OCI-LY1 (cell line): ENCODE measurements around the gene PDZRN3.

Source experiments
- H2AFZ ChIP-seq: fragments of 200-600 bp; sonication (generic), shearing (Covaris generic); 2 replicates; pipeline ENCODE4 v1.6.0; 2014; ENCODE audit warnings: antibody characterized with exemption, mild to moderate bottlenecking, low read length
- H3F3A ChIP-seq: fragments of 200-600 bp; sonication (generic), shearing (Covaris generic); 2 replicates; pipeline ENCODE4 v1.6.0; 2014; ENCODE audit warnings: mild to moderate bottlenecking, antibody characterized with exemption, low read length, moderate library complexity; ENCODE audit not compliant: insufficient read depth
- H3K27ac ChIP-seq: fragments of 200-600 bp; sonication (generic); 2 replicates; pipeline ENCODE4 v1.5.1; 2014; ENCODE audit warnings: low read length, mixed run types, mild to moderate bottlenecking, low read depth; ENCODE audit not compliant: poor library complexity, severe bottlenecking
- H3K27me3 ChIP-seq: fragments of 200-600 bp; sonication (generic); 2 replicates; pipeline ENCODE4 v1.6.0; 2014; ENCODE audit warnings: antibody characterized with exemption, mild to moderate bottlenecking, low read length, moderate library complexity; ENCODE audit not compliant: insufficient read depth
- H3K36me3 ChIP-seq: fragments of 200-600 bp; sonication (generic); 2 replicates; pipeline ENCODE4 v1.6.1; 2014; ENCODE audit warnings: mild to moderate bottlenecking, antibody characterized with exemption, low read length, moderate library complexity, mixed read lengths; ENCODE audit not compliant: insufficient read depth
- H3K4me1 ChIP-seq: fragments of 200-600 bp; sonication (generic); 2 replicates; pipeline ENCODE4 v1.5.1; 2014; ENCODE audit warnings: mild to moderate bottlenecking, low read length, moderate library complexity; ENCODE audit not compliant: insufficient read depth, severe bottlenecking
- H3K4me2 ChIP-seq: fragments of 200-600 bp; sonication (generic), shearing (Covaris generic); 2 replicates; pipeline ENCODE4 v1.6.1; 2014; ENCODE audit warnings: low read length
- H3K4me3 ChIP-seq: fragments of 200-600 bp; sonication (generic); 2 replicates; pipeline ENCODE4 v1.5.1; 2014; ENCODE audit warnings: low read length, low read depth, mild to moderate bottlenecking, mixed read lengths; ENCODE audit not compliant: poor library complexity, severe bottlenecking
- H3K79me2 ChIP-seq: fragments of 200-600 bp; shearing (Covaris generic); 2 replicates; pipeline ENCODE4 v1.6.1; 2016; ENCODE audit warnings: mixed run types, low read length, mixed read lengths; ENCODE audit not compliant: insufficient read depth
- H3K9ac ChIP-seq: fragments of 200-600 bp; sonication (generic), shearing (Covaris generic); 2 replicates; pipeline ENCODE4 v1.6.1; 2014; ENCODE audit warnings: mild to moderate bottlenecking, low read length, mixed read lengths
- H3K9me2 ChIP-seq: fragments of 200-600 bp; sonication (generic), shearing (Covaris generic); 2 replicates; pipeline ENCODE4 v1.6.1; 2014; ENCODE audit warnings: low read depth, mild to moderate bottlenecking, low read length, mixed read lengths
- H3K9me3 ChIP-seq: fragments of 200-600 bp; shearing (Covaris generic); 2 replicates; pipeline ENCODE4 v1.6.1; 2014; ENCODE audit warnings: low read length, mixed read lengths
- H4K20me1 ChIP-seq: fragments of 200-600 bp; sonication (generic), shearing (Covaris generic); 2 replicates; pipeline ENCODE4 v1.6.0; 2016; ENCODE audit warnings: mild to moderate bottlenecking, low read length; ENCODE audit not compliant: insufficient read depth
- CTCF ChIP-seq: fragments of 200-600 bp; sonication (generic), shearing (Covaris generic); IDR thresholded peaks from 2 replicates; pipeline ENCODE4 v1.5.1; 2017; ENCODE audit warnings: mild to moderate bottlenecking, antibody characterized with exemption, low read length, moderate library complexity, mixed read lengths
- EZH2 ChIP-seq: fragments of 200-600 bp; sonication (generic), shearing (Covaris generic); IDR thresholded peaks from 2 replicates; pipeline ENCODE4 v1.8.0; 2017; ENCODE audit warnings: borderline replicate concordance, mixed run types, mild to moderate bottlenecking, antibody characterized with exemption, low read length, moderate library complexity, mixed read lengths

The PDZRN3 gene

GRCh38 chr3:73582535-73582934 is 42.2 kb downstream of the PDZRN3 start:
- Histone ChIP-seq H3K36me3 (no peaks in the 10 kb centered on the region), H3K4me3 (no peak overlapping the region), H3K9ac (no peak overlapping the region), H4K20me1 (no peaks in the 10 kb centered on the region), H3K9me2 (no peaks in the 10 kb centered on the region), H3K27ac (no peak overlapping the region), H3K9me3 (no peaks in the 10 kb centered on the region), H3K4me2 (no peak overlapping the region), H3K4me1 (no peaks in the 10 kb centered on the region), H3K79me2 (no peaks in the 10 kb centered on the region), H2AFZ (no peak overlapping the region), H3F3A (no peaks in the 10 kb centered on the region), H3K27me3 (peaks cover 3% of the 10 kb centered on the region; the same call in 1 of the 2 replicates)
- TF ChIP-seq CTCF (no peak), EZH2 (no peak)

- H3K27me3 ChIP-seq: peaks cover 3% of the 10 kb centered on the region; the same call in 1 of the 2 replicates
- no peak overlapping the region for H3K27ac ChIP-seq
- no peaks in the 10 kb centered on the region for H3K79me2 ChIP-seq
- no peaks in the 10 kb centered on the region for H3K9me2 ChIP-seq
- no peaks in the 10 kb centered on the region for H3K36me3 ChIP-seq
- no peaks in the 10 kb centered on the region for H4K20me1 ChIP-seq
- no peak overlapping the region for H2AFZ ChIP-seq
- H3K4me2 ChIP-seq: no peak overlapping the region
- no peaks in the 10 kb centered on the region for H3K9me3 ChIP-seq
- H3K9ac ChIP-seq: no peak overlapping the region
- H3F3A ChIP-seq: no peaks in the 10 kb centered on the region
- TF ChIP-seq EZH2: no peak
- TF ChIP-seq CTCF: no peak
- no peaks in the 10 kb centered on the region for H3K4me1 ChIP-seq
- H3K4me3 ChIP-seq: no peak overlapping the region
Observed at GRCh38 chr3:73581134-73581846, 43.5 kb downstream of the PDZRN3 start.

- peaks cover 3% of the 10 kb centered on the region; the same call in 1 of the 2 replicates for H3K27me3 ChIP-seq
- no peak overlapping the region for H3K9ac ChIP-seq
- H3F3A ChIP-seq: no peaks in the 10 kb centered on the region
- no peak overlapping the region for H3K4me3 ChIP-seq
- H3K9me2 ChIP-seq: no peaks in the 10 kb centered on the region
- no peaks in the 10 kb centered on the region for H3K79me2 ChIP-seq
- no peak for TF ChIP-seq EZH2
- TF ChIP-seq CTCF: no peak
- H3K4me2 ChIP-seq: no peak overlapping the region
- H3K36me3 ChIP-seq: no peaks in the 10 kb centered on the region
- H2AFZ ChIP-seq: no peak overlapping the region
- no peaks in the 10 kb centered on the region for H3K4me1 ChIP-seq
- H3K27ac ChIP-seq: no peak overlapping the region
- H4K20me1 ChIP-seq: no peaks in the 10 kb centered on the region
- no peaks in the 10 kb centered on the region for H3K9me3 ChIP-seq
Observed at GRCh38 chr3:73580343-73580742, 44.4 kb downstream of the PDZRN3 start.
